Measurements from ENCODE around the gene ZNF625.

- TF ChIP-seq CTCF (IDR thresholded peaks at IDR 0.05), result no peak
- no peak for TF ChIP-seq POLR2A (IDR thresholded peaks at IDR 0.05)
Observed at GRCh38 chr19:12111176-12111575, 45.4 kb downstream of the ZNF625 start.

Measured in esophagus squamous epithelium (tissue), 4 donors.